GM18499 (cell line): Measurements from ENCODE around the gene VEPH1.

ENCODE experiments used
- ATAC-seq: cut with Tn5 transposase; IDR thresholded peaks from one replicate; pipeline ENCODE4 v1.9.1; 2021; ENCODE audit warnings: moderate number of reproducible peaks; ENCODE audit not compliant: insufficient read depth, unreplicated experiment

The VEPH1 gene

GRCh38 chr3:157318639-157319288, 184.5 kb downstream of the VEPH1 start:
- ATAC-seq = no peak

- no peak for ATAC-seq
Measured at GRCh38 chr3:157317895-157318294, 185.3 kb downstream of the VEPH1 start.

- ATAC-seq = no peak
Measured at GRCh38 chr3:157313186-157313585, 190.0 kb downstream of the VEPH1 start.

- ATAC-seq = no peak
Measured at GRCh38 chr3:157312376-157312745, 190.9 kb downstream of the VEPH1 start.

- ATAC-seq = no peak
Measured at GRCh38 chr3:157311633-157312375, 191.4 kb downstream of the VEPH1 start.

GRCh38 chr3:157310329-157311052, 192.7 kb downstream of the VEPH1 start:
- ATAC-seq = no peak

GRCh38 chr3:157306502-157306901, 196.7 kb downstream of the VEPH1 start:
- ATAC-seq = no peak

GRCh38 chr3:157305392-157305791, 197.8 kb downstream of the VEPH1 start:
- ATAC-seq = no peak

GRCh38 chr3:157301755-157302154, 201.5 kb downstream of the VEPH1 start:
- no peak for ATAC-seq

- ATAC-seq = no peak
Measured at GRCh38 chr3:157300981-157301663, 202.1 kb downstream of the VEPH1 start.

GRCh38 chr3:157300094-157300493, 203.1 kb downstream of the VEPH1 start:
- ATAC-seq = no peak

- no peak for ATAC-seq
Measured at GRCh38 chr3:157297328-157297915, 205.8 kb downstream of the VEPH1 start.

- ATAC-seq = no peak
Measured at GRCh38 chr3:157294953-157295352, 208.3 kb downstream of the VEPH1 start.

GRCh38 chr3:157294491-157294890, 208.7 kb downstream of the VEPH1 start:
- no peak for ATAC-seq

GRCh38 chr3:157290766-157291165, 212.4 kb downstream of the VEPH1 start:
- ATAC-seq = no peak

GRCh38 chr3:157285966-157286365, 217.2 kb downstream of the VEPH1 start:
- no peak for ATAC-seq

- ATAC-seq = no peak
Measured at GRCh38 chr3:157285141-157285540, 218.1 kb downstream of the VEPH1 start.

- ATAC-seq = no peak
Measured at GRCh38 chr3:157284688-157285087, 218.5 kb downstream of the VEPH1 start.

GRCh38 chr3:157282261-157283191, 220.7 kb downstream of the VEPH1 start:
- no peak for ATAC-seq
